Ovary (tissue), 9 donors: ENCODE measurements around the gene AFF1. TPM values are rescaled to one million over a fixed set of nuclear protein-coding genes. Genes with fewer than 3 reads are reported as not detected.
"Not testable (repeated sequence)": the region's sequence is repeated elsewhere in the genome, so short reads cannot be mapped to it uniquely, and the experiment has no call there.

ENCODE experiments used
- DNase-seq, 5 donors: peaks; one replicate each; pipeline ENCODE4 v3.0.0-alpha.2; 2019 to 2020
- H3K27ac ChIP-seq, 2 donors: fragments of 200-600 bp; one replicate each; pipeline versions ENCODE4 v1.5.1 to v1.8.0; 2019 to 2022
- H3K27me3 ChIP-seq: fragments of 200-600 bp; one replicate; pipeline ENCODE4 v1.8.0; 2022
- H3K36me3 ChIP-seq: fragments of 200-600 bp; sonication (generic); one replicate; pipeline ENCODE4 v1.5.1; 2019
- H3K4me1 ChIP-seq: one replicate; pipeline ENCODE4 v1.8.1; 2013; ENCODE audit warnings: mild to moderate bottlenecking, moderate library complexity; ENCODE audit not compliant: insufficient read depth
- H3K4me3 ChIP-seq: fragments of 200-600 bp; sonication (generic); one replicate; pipeline ENCODE4 v1.5.1; 2017
- H3K9me3 ChIP-seq, 2 donors: fragments of 200-600 bp in 1 of 2; sonication (generic) in 1 of 2; one replicate each; pipeline versions ENCODE4 v1.5.1 to v1.8.1; 2013 to 2019; ENCODE audit warnings: mild to moderate bottlenecking in 1 of 2, moderate library complexity in 1 of 2
- EP300 ChIP-seq: sonication (generic); formaldehyde crosslinking; IDR thresholded peaks from one replicate; pipeline ENCODE4 v1.6.1; 2017; ENCODE audit warnings: antibody characterized with exemption
- POLR2A ChIP-seq: fragments of 450-650 bp; IDR thresholded peaks from one replicate; pipeline ENCODE4 v1.6.1; 2017; ENCODE audit warnings: antibody characterized with exemption, mild to moderate bottlenecking, moderate library complexity
- WGBS, 3 donors: extraction: QIAGEN DNeasy Blood & Tissue Kit in 1 of 3; methylation state at CpG; one replicate each; pipeline versions ENCODE4 v1.1.5 to v1.1.7; 2013 to 2017; 5-methylcytosine and 5-hydroxymethylcytosine counted together
- intact Hi-C, 4 donors: fragments of 100-400 bp; cut with DNase I; formaldehyde crosslinking; loops; one replicate each; pipeline versions ENCODE4 v1.11.0 to v1.15.1; 2022 to 2023
- polyA plus RNA-seq, 2 donors: library from polyadenylated mRNA; stranded (reverse); fragments of 200-250 nt in 1 of 2; fragments of 350-450 nt in 1 of 2; fragmentation: Illumina TruSeq in 1 of 2; extraction: RNeasy Lipid Tissue Mini Kit (QIAGEN cat#74804) in 1 of 2; gene quantifications; one replicate each; pipeline ENCODE4 v1.2.3, GENCODE V29; 2013 to 2014
- total RNA-seq, 7 donors: library from RNA; depleted of rRNA in 2 of 7; stranded (reverse); fragments of >200 nt in 2 of 7; fragmentation: NEBNext Ultra II Directional in 3 of 7; extraction: Animal tissue kit (Norgen Biotek cat#: 25700) in 3 of 7; gene quantifications; one replicate each; pipeline versions ENCODE4 v1.1.0 to v1.2.4, GENCODE V29; 2016 to 2023
- TF ChIP-seq, protein P1 (sequence below), 3 donors: fragments of 450-650 bp in 2 of 3; fragments of 200-600 bp in 1 of 3; IDR thresholded peaks; one replicate each; pipeline versions ENCODE4 v1.5.1 to v1.8.0; 2016 to 2022; ENCODE audit warnings: antibody characterized with exemption in 3 of 3, mild to moderate bottlenecking in 1 of 3
- donor health status: DM: no; HTN: no; CAD: no; lungs with moderate emphysema.
- donor health status: DM: no; HTN: no; CAD: no.
- donor health status: Bipolar disorder and iron deficiency.
- donor health status: DM: yes; HTN: yes; CAD: no.
- donor health status: DM: no; HTN: no; CAD: no.
- donor health status: DM: yes; HTN: yes; CAD: no.

Gene AFF1
- total and polyA plus RNA-seq, 9 donors, result 26.0 to 107 (median 76.7) TPM

DNA sequence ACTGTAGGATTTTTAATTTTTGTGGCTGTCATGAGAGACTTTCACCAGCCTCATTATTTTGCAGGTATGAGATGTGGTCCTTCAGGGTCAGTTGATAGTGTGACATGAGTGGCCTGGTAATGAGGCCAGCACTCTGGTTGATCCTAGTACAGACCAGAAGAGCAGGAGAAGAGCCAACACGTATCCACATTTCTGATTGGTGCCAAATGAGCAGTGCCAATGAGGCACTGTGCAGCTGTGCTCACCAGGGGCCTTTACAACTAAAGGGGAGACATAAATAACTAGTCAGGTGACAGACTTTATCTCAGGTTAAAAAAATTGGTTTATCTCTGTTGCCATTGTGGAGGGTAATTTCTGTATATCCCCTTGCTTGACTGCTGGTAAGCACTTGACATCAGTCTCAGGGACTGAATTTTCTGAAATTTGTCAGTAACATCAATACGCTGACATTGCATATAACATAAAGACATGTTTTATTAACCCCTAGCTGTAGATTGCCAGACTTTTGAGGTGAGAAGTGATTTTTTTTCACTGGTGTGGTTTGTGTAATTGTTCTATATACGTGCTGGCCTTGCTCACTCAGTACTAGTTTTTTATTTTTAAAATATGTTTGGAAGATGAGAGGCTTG, 101.2 kb downstream of the AFF1 start:
- Histone ChIP-seq H3K4me1 (peaks cover 32% of the 10 kb centered on the region), H3K36me3 (no peaks in the 10 kb centered on the region), H3K27ac (peak overlapping the region in 1 of 2 donors; percentile 36), H3K9me3 (no peaks in the 10 kb centered on the region), H3K27me3 (no peaks in the 10 kb centered on the region), H3K4me3 (no peak overlapping the region)
- no peak for TF ChIP-seq POLR2A
- no peak for TF ChIP-seq EP300
- TF ChIP-seq, protein P1, sequence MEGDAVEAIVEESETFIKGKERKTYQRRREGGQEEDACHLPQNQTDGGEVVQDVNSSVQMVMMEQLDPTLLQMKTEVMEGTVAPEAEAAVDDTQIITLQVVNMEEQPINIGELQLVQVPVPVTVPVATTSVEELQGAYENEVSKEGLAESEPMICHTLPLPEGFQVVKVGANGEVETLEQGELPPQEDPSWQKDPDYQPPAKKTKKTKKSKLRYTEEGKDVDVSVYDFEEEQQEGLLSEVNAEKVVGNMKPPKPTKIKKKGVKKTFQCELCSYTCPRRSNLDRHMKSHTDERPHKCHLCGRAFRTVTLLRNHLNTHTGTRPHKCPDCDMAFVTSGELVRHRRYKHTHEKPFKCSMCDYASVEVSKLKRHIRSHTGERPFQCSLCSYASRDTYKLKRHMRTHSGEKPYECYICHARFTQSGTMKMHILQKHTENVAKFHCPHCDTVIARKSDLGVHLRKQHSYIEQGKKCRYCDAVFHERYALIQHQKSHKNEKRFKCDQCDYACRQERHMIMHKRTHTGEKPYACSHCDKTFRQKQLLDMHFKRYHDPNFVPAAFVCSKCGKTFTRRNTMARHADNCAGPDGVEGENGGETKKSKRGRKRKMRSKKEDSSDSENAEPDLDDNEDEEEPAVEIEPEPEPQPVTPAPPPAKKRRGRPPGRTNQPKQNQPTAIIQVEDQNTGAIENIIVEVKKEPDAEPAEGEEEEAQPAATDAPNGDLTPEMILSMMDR (IDR thresholded peaks at IDR 0.05), result no peak
- no peak for DNase-seq
- intact Hi-C loops, result no loop called here
- WGBS, 3 donors, result 74 to 86% (median 83%) methylated on average over 3 of the region's 3 CpGs

DNA sequence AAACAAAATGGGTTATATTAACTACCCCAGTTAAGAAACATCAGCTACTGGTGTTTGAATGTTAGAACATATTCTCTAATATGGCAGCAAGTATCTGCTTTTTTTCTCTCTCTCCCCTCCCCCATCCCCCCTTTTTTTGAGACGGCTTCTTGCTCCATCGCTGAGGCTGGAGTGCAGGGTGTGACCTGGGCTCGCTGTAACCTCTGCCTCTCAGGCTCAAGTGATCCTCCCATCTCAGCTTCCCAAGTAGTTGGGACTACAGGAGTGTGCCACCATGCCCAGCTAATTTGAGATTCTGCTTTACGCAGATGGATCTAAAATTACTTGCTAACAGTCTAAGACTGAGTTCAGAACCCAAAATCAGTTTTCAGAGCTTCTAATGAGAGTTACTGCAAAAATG, 101.9 kb downstream of the AFF1 start:
- H3K27ac ChIP-seq, result peak overlapping the region in 1 of 2 donors; percentile 36
- no peaks in the 10 kb centered on the region for H3K36me3 ChIP-seq
- intact Hi-C loops, result no loop called here
- no peak overlapping the region for H3K4me3 ChIP-seq
- H3K27me3 ChIP-seq, result no peaks in the 10 kb centered on the region
- 71 to 76% (median 73%) methylated on average over 4 of the region's 4 CpGs for WGBS, 3 donors
- no peak for DNase-seq
- TF ChIP-seq POLR2A (no peak), EP300 (no peak)
- TF ChIP-seq, protein P1 (IDR thresholded peaks at IDR 0.05), result no peak
- H3K4me1 ChIP-seq, result peaks cover 34% of the 10 kb centered on the region
- H3K9me3 ChIP-seq, result no peaks in the 10 kb centered on the region

DNA sequence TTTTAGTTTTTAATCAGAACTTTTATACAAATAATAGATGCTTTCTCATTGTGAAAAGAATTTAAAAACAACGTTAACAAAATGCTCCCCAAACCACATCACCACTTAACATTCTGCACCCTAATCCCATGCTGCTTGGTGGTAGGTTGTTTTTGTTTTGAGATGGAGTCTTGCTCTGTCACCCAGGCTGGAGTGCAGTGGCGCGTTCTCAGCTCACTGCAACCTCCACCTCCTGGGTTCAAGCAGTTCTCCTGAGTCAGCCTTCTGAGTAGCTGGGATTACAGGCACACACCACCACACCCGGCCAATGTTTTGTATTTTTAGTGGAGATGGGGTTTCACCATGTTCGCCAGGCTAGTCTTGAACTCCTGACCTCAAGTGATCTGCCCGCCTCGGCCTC, 102.4 kb downstream of the AFF1 start:
- H3K36me3 ChIP-seq, intact Hi-C loops, H3K27me3 ChIP-seq, DNase-seq, H3K9me3 ChIP-seq, H3K4me3 ChIP-seq: not testable (repeated sequence)
- H3K27ac ChIP-seq, result peak overlapping the region in 1 of 2 donors; percentile 36
- peaks cover 32% of the 10 kb centered on the region for H3K4me1 ChIP-seq
- 23 to 39% (median 26%) methylated on average over 7 of the region's 7 CpGs for WGBS, 3 donors

DNA sequence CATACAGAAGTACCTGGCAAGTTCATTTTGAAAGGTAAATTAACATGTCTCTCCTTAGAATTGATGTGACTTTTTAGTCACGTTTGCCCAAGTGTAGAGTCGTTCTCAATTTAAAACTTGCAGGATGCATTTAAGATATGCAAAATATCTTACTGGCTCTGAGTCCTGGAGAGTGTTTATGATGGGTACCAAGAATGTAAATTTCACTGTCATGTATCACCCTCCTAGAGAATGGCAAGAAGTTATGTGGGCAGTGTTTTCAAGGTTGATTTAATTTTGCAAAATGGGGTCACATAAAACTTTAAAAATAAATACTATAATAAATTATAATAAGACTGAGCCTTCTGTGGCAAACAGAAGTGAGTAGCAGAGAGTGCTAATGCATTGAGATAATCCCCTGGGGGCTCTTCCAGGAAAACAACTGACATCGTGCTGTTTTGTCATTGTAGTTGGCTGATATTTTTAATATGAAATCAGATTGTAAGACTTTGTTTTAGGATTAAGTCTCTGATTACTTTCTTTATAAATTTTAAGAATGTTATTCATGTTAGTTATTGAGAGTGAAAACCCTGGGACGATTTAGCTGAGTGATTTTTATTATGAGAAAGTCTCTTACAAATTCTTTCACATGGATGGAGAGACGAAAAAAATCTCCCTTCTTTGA, 103.0 kb downstream of the AFF1 start:
- TF ChIP-seq POLR2A (no peak), EP300 (no peak)
- no peaks in the 10 kb centered on the region for H3K27me3 ChIP-seq
- H3K36me3 ChIP-seq, result no peaks in the 10 kb centered on the region
- no peaks in the 10 kb centered on the region for H3K9me3 ChIP-seq
- H3K4me3 ChIP-seq, result no peak overlapping the region
- intact Hi-C loops, result no loop called here
- peaks cover 30% of the 10 kb centered on the region for H3K4me1 ChIP-seq
- WGBS, 3 donors, result 28 to 34% (median 29%) methylated on average over 5 of the region's 5 CpGs
- H3K27ac ChIP-seq, result peak overlapping the region in 1 of 2 donors; percentile 36
- DNase-seq, result no peak

DNA sequence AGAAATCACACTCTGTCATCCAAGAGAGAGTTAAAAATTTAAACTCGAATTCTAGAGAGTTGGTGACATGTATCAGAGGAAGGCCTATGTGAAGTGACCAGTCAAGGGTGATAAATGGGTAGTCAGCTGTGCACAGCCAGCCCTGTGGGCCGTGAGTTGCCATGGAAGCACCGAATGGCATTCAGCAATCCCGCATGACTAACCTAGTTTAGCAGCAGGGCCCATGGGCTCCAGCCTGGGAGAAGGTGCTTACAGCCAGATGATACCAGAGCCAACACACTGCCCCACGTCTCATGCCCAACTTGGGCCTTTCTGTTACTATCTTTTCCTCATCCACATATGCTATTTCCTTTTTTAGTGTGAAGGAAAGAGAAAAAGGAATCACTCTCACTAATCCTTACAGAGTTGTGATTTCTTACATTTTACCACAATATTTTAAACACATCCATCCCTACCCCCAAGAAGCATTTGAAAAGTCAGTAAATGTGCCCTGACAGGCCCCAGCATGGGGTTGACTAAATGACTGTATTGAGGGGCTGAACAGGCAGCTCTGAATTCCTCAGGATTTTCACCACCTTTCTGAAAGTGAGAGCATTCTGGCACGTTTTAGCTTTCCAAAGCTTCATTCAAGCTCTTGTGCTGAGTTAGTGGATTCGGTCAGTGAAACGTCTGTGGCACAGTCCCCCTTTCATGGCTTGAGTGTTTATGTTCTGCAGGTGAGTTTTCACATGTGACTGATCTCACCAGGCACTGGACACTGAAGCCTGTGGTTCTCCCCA, 104.2 kb downstream of the AFF1 start:
- 47 to 74% (median 62%) methylated on average over 8 of the region's 8 CpGs for WGBS, 3 donors
- no peak overlapping the region for H3K4me3 ChIP-seq
- H3K9me3 ChIP-seq, result no peaks in the 10 kb centered on the region
- TF ChIP-seq, protein P1 (IDR thresholded peaks at IDR 0.05), result no peak
- no peak for TF ChIP-seq EP300
- no peak for TF ChIP-seq POLR2A
- peak overlapping the region in 1 of 2 donors; percentile 35 for H3K27ac ChIP-seq
- no peaks in the 10 kb centered on the region for H3K27me3 ChIP-seq
- peaks cover 29% of the 10 kb centered on the region for H3K4me1 ChIP-seq
- peak in 1 of 5 donors; percentile 61 for DNase-seq
- no peaks in the 10 kb centered on the region for H3K36me3 ChIP-seq
- intact Hi-C loops, result no loop called here
